Tibial nerve (tissue), 4 donors: Measurements from ENCODE around the gene REG1A.

Experiments
- CTCF ChIP-seq, 5 experiments: fragments of 200-600 bp in 3 of 5; fragments of 450-650 bp in 2 of 5; sonication (generic) in 3 of 5; IDR thresholded peaks; one replicate each; pipeline ENCODE4 v1.5.1; 2016 to 2019; ENCODE audit warnings: antibody characterized with exemption in 5 of 5, mild to moderate bottlenecking in 3 of 5, moderate library complexity in 2 of 5
- EP300 ChIP-seq, 2 donors: sonication (generic); formaldehyde crosslinking; IDR thresholded peaks; one replicate each; pipeline ENCODE4 v1.6.1; 2017; ENCODE audit warnings: antibody characterized with exemption in 2 of 2, mild to moderate bottlenecking in 1 of 2
- POLR2A ChIP-seq, 2 donors: fragments of 450-650 bp; IDR thresholded peaks; one replicate each; pipeline ENCODE4 v1.6.1; 2017; ENCODE audit warnings: antibody characterized with exemption in 2 of 2, mild to moderate bottlenecking in 2 of 2, moderate library complexity in 2 of 2

- no peak for TF ChIP-seq POLR2A (IDR thresholded peaks at IDR 0.05)
- no peak for TF ChIP-seq CTCF (IDR thresholded peaks at IDR 0.05)
- no peak for TF ChIP-seq EP300 (IDR thresholded peaks at IDR 0.05)
Measured at GRCh38 chr2:79155826-79156476, 35.7 kb downstream of the REG1A start.
